Activated naive CD4-positive, alpha-beta T cell treated with anti-CD3 and anti-CD28 coated beads for 36 hours (primary cell): ENCODE measurements around the gene SLC25A39. TPM values are rescaled to one million over a fixed set of nuclear protein-coding genes. Genes with fewer than 3 reads are reported as not detected.

Experiments
- CTCF ChIA-PET: fragments of 350-600 bp; sonication (Branson Sonifier 250); formaldehyde crosslinking; loops from one replicate; lab custom pipeline; 2021; ENCODE audit warnings: antibody characterized with exemption; lab: Charles Lee
- DNase-seq: peaks from one replicate; pipeline ENCODE4 v3.0.0-alpha.2; 2020
- H3K27ac Mint-ChIP-seq: one replicate; pipeline ENCODE4 v1.8.0; 2021; ENCODE audit warnings: mild to moderate bottlenecking, mixed read lengths
- H3K27me3 Mint-ChIP-seq: one replicate; pipeline ENCODE4 v1.8.0; 2021; ENCODE audit warnings: low read depth, mixed read lengths
- H3K36me3 Mint-ChIP-seq: one replicate; pipeline ENCODE4 v1.8.0; 2021; ENCODE audit warnings: low read depth, mixed read lengths
- H3K4me1 Mint-ChIP-seq: one replicate; pipeline ENCODE4 v1.8.0; 2021; ENCODE audit warnings: low read depth, mixed read lengths
- H3K4me3 Mint-ChIP-seq: one replicate; pipeline ENCODE4 v1.8.0; 2021; ENCODE audit warnings: mild to moderate bottlenecking, moderate library complexity, mixed read lengths
- H3K9me3 Mint-ChIP-seq: one replicate; pipeline ENCODE4 v1.8.0; 2021; ENCODE audit warnings: mixed read lengths
- intact Hi-C: fragments of 100-400 bp; cut with micrococcal nuclease; formaldehyde crosslinking; loops from one replicate; pipeline ENCODE4 v1.15.1; 2023
- total RNA-seq, 2 experiments: library from RNA; stranded (reverse); gene quantifications; one replicate each; pipeline ENCODE4 v1.2.3, GENCODE V29; 2021

The SLC25A39 gene
- total RNA-seq, 2 experiments from 2014 or later = 146 to 149 TPM

GRCh38 chr17:44279666-44280391, 44.8 kb downstream of the SLC25A39 start:
- DNase-seq = no peak
- H3K27ac Mint-ChIP-seq = no peak overlapping the region
- CTCF ChIA-PET = interaction anchor here (1.3 kb wide), 1 partner anchor 70 kb away, joined by 3 read pairs; no protein-coding TSS in a partner anchor
- no peaks in the 10 kb centered on the region for H3K27me3 Mint-ChIP-seq
- H3K9me3 Mint-ChIP-seq = no peaks in the 10 kb centered on the region
- intact Hi-C loops = no loop called here
- no peak overlapping the region for H3K4me3 Mint-ChIP-seq
- no peaks in the 10 kb centered on the region for H3K36me3 Mint-ChIP-seq
- H3K4me1 Mint-ChIP-seq = peaks cover 8% of the 10 kb centered on the region

GRCh38 chr17:44279346-44279665, 45.3 kb downstream of the SLC25A39 start:
- Mint-ChIP-seq H3K27ac (no peak overlapping the region), H3K9me3 (no peaks in the 10 kb centered on the region), H3K4me3 (no peak overlapping the region), H3K27me3 (no peaks in the 10 kb centered on the region), H3K4me1 (peaks cover 8% of the 10 kb centered on the region), H3K36me3 (no peaks in the 10 kb centered on the region)
- CTCF ChIA-PET = interaction anchor here (1.3 kb wide), 1 partner anchor 69 kb away, joined by 3 read pairs; no protein-coding TSS in a partner anchor
- no peak for DNase-seq
- intact Hi-C loops = no loop called here

GRCh38 chr17:44277976-44278375, 46.6 kb downstream of the SLC25A39 start:
- H3K4me1 Mint-ChIP-seq = peaks cover 8% of the 10 kb centered on the region
- no peak overlapping the region for H3K4me3 Mint-ChIP-seq
- H3K27ac Mint-ChIP-seq = no peak overlapping the region
- intact Hi-C loops = no loop called here
- H3K27me3 Mint-ChIP-seq = no peaks in the 10 kb centered on the region
- H3K36me3 Mint-ChIP-seq = no peaks in the 10 kb centered on the region
- H3K9me3 Mint-ChIP-seq = no peaks in the 10 kb centered on the region
- CTCF ChIA-PET = no interaction called here
- no peak for DNase-seq

GRCh38 chr17:44273607-44274006, 51.0 kb downstream of the SLC25A39 start:
- no peak for DNase-seq
- Mint-ChIP-seq H3K27ac (no peak overlapping the region), H3K4me3 (no peak overlapping the region), H3K9me3 (no peaks in the 10 kb centered on the region), H3K36me3 (no peaks in the 10 kb centered on the region), H3K27me3 (no peaks in the 10 kb centered on the region), H3K4me1 (no peaks in the 10 kb centered on the region)
- intact Hi-C loops = no loop called here
- CTCF ChIA-PET = interaction anchor here (1.2 kb wide), 1 partner anchor 57 kb away, joined by 3 read pairs; no protein-coding TSS in a partner anchor

GRCh38 chr17:44272954-44273353, 51.7 kb downstream of the SLC25A39 start:
- CTCF ChIA-PET = interaction anchor here (0.7 to 1.2 kb wide), 2 partner anchors 14 to 58 kb away, joined by 3 to 4 read pairs; no protein-coding TSS in a partner anchor
- intact Hi-C loops = no loop called here
- Mint-ChIP-seq H3K4me3 (no peak overlapping the region), H3K4me1 (no peaks in the 10 kb centered on the region), H3K27ac (no peak overlapping the region), H3K27me3 (no peaks in the 10 kb centered on the region), H3K9me3 (no peaks in the 10 kb centered on the region), H3K36me3 (no peaks in the 10 kb centered on the region)
- no peak for DNase-seq

GRCh38 chr17:44272321-44272951, 52.2 kb downstream of the SLC25A39 start:
- Mint-ChIP-seq H3K36me3 (no peaks in the 10 kb centered on the region), H3K4me3 (no peak overlapping the region), H3K27me3 (no peaks in the 10 kb centered on the region), H3K4me1 (no peaks in the 10 kb centered on the region), H3K9me3 (no peaks in the 10 kb centered on the region), H3K27ac (no peak overlapping the region)
- no peak for DNase-seq
- CTCF ChIA-PET = interaction anchor here (0.7 kb wide), 1 partner anchor 14 kb away, joined by 4 read pairs; no protein-coding TSS in a partner anchor
- intact Hi-C loops = no loop called here

Other genes with a start within 250 kb of the SLC25A39 start
- gene HDAC5, start 201.2 kb downstream of the SLC25A39 start, total RNA-seq = 10 to 100 TPM; 17.9 to 18.9 TPM
- 10 to 100 TPM; 16.9 to 17.6 TPM for gene HROB, start 182.9 kb downstream of the SLC25A39 start, total RNA-seq
- gene ASB16, start 154.1 kb downstream of the SLC25A39 start, total RNA-seq = under 1 TPM in 1 of 2 experiments, not detected in 1; 0.12 TPM
- 10 to 100 TPM; 21.2 to 22.9 TPM for gene TMUB2, start 137.9 kb downstream of the SLC25A39 start, total RNA-seq
- gene ATXN7L3, start 124.9 kb downstream of the SLC25A39 start, total RNA-seq = 10 to 100 TPM; 53.3 to 53.9 TPM
- 10 to 100 TPM; 91.8 to 92.6 TPM for gene UBTF, start 105.1 kb downstream of the SLC25A39 start, total RNA-seq
- gene SLC4A1, start 56.7 kb downstream of the SLC25A39 start, total RNA-seq = not detected
- gene RUNDC3A, start 16.2 kb downstream of the SLC25A39 start, total RNA-seq = under 1 TPM in 1 of 2 experiments, not detected in 1; 0.17 TPM
- gene GRN, start 20.5 kb upstream of the SLC25A39 start, total RNA-seq = 10 to 100 TPM; 47.1 to 50.5 TPM
- under 1 TPM; 0.12 to 0.21 TPM for gene FAM171A2, start 39.0 kb upstream of the SLC25A39 start, total RNA-seq
- gene ITGA2B, start 64.8 kb upstream of the SLC25A39 start, total RNA-seq = 1 to 10 TPM in 1 of 2 experiments, under 1 TPM in 1; 0.31 to 1.1 TPM
- gene GPATCH8, start 178.6 kb upstream of the SLC25A39 start, total RNA-seq = 10 to 100 TPM; 31.5 to 31.7 TPM
- not detected for gene FZD2, start 232.7 kb upstream of the SLC25A39 start, total RNA-seq